WTC11 (cell line): ENCODE data around the gene TMEM131L. TPM values are rescaled to one million over a fixed set of nuclear protein-coding genes. Genes with fewer than 3 reads are reported as not detected.

Source experiments
- ATAC-seq: fragments of 200-7000 bp; cut with Tn5 transposase; 2 replicates; pipeline ENCODE4 v1.10.0; 2021; ENCODE audit warnings: mild to moderate bottlenecking, moderate library complexity
- CTCF ChIA-PET: fragments of 300-600 bp; sonication (Branson Sonifier 250); formaldehyde crosslinking; loops from one replicate; lab custom pipeline; 2021; ENCODE audit warnings: antibody characterized with exemption; lab: Charles Lee
- POLR2A ChIA-PET: fragments of 350-600 bp; sonication (Branson Sonifier 250); formaldehyde crosslinking; loops from one replicate; lab custom pipeline; 2021; ENCODE audit warnings: antibody characterized with exemption; lab: Charles Lee
- DNase-seq: peaks from one replicate; pipeline ENCODE4 v3.0.0; 2021; ENCODE audit warnings: low spot score
- H3K27ac Mint-ChIP-seq: 2 replicates; pipeline ENCODE4 v1.8.0; 2021; ENCODE audit warnings: mixed read lengths
- H3K27me3 Mint-ChIP-seq: 2 replicates; pipeline ENCODE4 v1.8.0; 2021; ENCODE audit warnings: low read depth, mild to moderate bottlenecking, moderate library complexity, mixed read lengths
- H3K36me3 Mint-ChIP-seq: 2 replicates; pipeline ENCODE4 v1.8.0; 2021; ENCODE audit warnings: mixed read lengths
- H3K4me1 Mint-ChIP-seq: 2 replicates; pipeline ENCODE4 v1.8.0; 2022; ENCODE audit warnings: mixed read lengths
- H3K4me3 Mint-ChIP-seq: 2 replicates; pipeline ENCODE4 v1.8.0; 2021; ENCODE audit warnings: mild to moderate bottlenecking, moderate library complexity, mixed read lengths
- H3K9me3 Mint-ChIP-seq: 2 replicates; pipeline ENCODE4 v1.8.0; 2021; ENCODE audit warnings: mixed read lengths
- ATF3 ChIP-seq: sonication (generic); formaldehyde crosslinking; conservative IDR thresholded peaks from 2 replicates; pipeline ENCODE4 v1.8.1; 2022; ENCODE audit warnings: mild to moderate bottlenecking, missing genetic modification reagents
- ATF6 ChIP-seq: sonication (generic); formaldehyde crosslinking; IDR thresholded peaks from 2 replicates; pipeline ENCODE4 v1.8.1; 2023; ENCODE audit warnings: mild to moderate bottlenecking, missing genetic modification reagents
- CREB1 ChIP-seq: sonication (generic); formaldehyde crosslinking; IDR thresholded peaks from 2 replicates; pipeline ENCODE4 v1.8.0; 2023; ENCODE audit warnings: mild to moderate bottlenecking, missing genetic modification reagents
- E2F4 ChIP-seq: sonication (generic); formaldehyde crosslinking; IDR thresholded peaks from 2 replicates; pipeline ENCODE4 v1.8.1; 2022; ENCODE audit warnings: low read depth, mild to moderate bottlenecking, moderate library complexity, missing genetic modification reagents, borderline replicate concordance
- ELF4 ChIP-seq: sonication (generic); formaldehyde crosslinking; IDR thresholded peaks from 2 replicates; pipeline ENCODE4 v1.8.1; 2022; ENCODE audit warnings: low read depth, mild to moderate bottlenecking, moderate library complexity, missing genetic modification reagents
- GABPB1 ChIP-seq: sonication (generic); formaldehyde crosslinking; IDR thresholded peaks from 2 replicates; pipeline ENCODE4 v1.8.1; 2023; ENCODE audit warnings: mild to moderate bottlenecking, missing genetic modification reagents
- MXD4 ChIP-seq: fragments of 250-450 bp; sonication (Bioruptor Pico); IDR thresholded peaks from 2 replicates; pipeline ENCODE4 v1.8.0; 2021; ENCODE audit warnings: mild to moderate bottlenecking, moderate library complexity, borderline replicate concordance
- NFE2L1 ChIP-seq: sonication (generic); formaldehyde crosslinking; IDR thresholded peaks from 2 replicates; pipeline ENCODE4 v1.8.1; 2023; ENCODE audit warnings: missing genetic modification reagents
- NFYB ChIP-seq: sonication (generic); formaldehyde crosslinking; conservative IDR thresholded peaks from 2 replicates; pipeline ENCODE4 v1.8.0; 2022; ENCODE audit warnings: low read depth, missing genetic modification reagents
- PRDM15 ChIP-seq: sonication (generic); formaldehyde crosslinking; IDR thresholded peaks from 2 replicates; pipeline ENCODE4 v1.8.0; 2022; ENCODE audit warnings: missing genetic modification reagents
- RORB ChIP-seq: fragments of 250-450 bp; sonication (Bioruptor Pico); IDR thresholded peaks from 2 replicates; pipeline ENCODE4 v1.9.0; 2021; ENCODE audit warnings: mild to moderate bottlenecking
- SP1 ChIP-seq: sonication (generic); formaldehyde crosslinking; conservative IDR thresholded peaks from 2 replicates; pipeline ENCODE4 v1.8.1; 2022; ENCODE audit warnings: missing genetic modification reagents
- TCF7 ChIP-seq: sonication (generic); formaldehyde crosslinking; IDR thresholded peaks from 2 replicates; pipeline ENCODE4 v1.8.0; 2022; ENCODE audit warnings: mild to moderate bottlenecking, low read depth, missing genetic modification reagents, moderate library complexity
- USF2 ChIP-seq: sonication (generic); formaldehyde crosslinking; IDR thresholded peaks from 2 replicates; pipeline ENCODE4 v1.8.1; 2023; ENCODE audit warnings: mild to moderate bottlenecking, missing genetic modification reagents, moderate library complexity
- ZBTB21 ChIP-seq: sonication (generic); formaldehyde crosslinking; IDR thresholded peaks from 2 replicates; pipeline ENCODE4 v1.8.1; 2023; ENCODE audit warnings: mild to moderate bottlenecking, missing genetic modification reagents, borderline replicate concordance
- ZMAT4 ChIP-seq: fragments of 250-450 bp; sonication (Bioruptor Pico); IDR thresholded peaks from 2 replicates; pipeline ENCODE4 v1.9.0; 2021; ENCODE audit warnings: mild to moderate bottlenecking
- ZNF512 ChIP-seq: sonication (generic); formaldehyde crosslinking; IDR thresholded peaks from 2 replicates; pipeline ENCODE4 v1.8.1; 2022; ENCODE audit warnings: missing genetic modification reagents, borderline replicate concordance
- total RNA-seq: library from RNA; stranded (reverse); gene quantifications from 3 replicates; pipeline ENCODE4 v1.2.3, GENCODE V29; 2021

Gene TMEM131L
- total RNA-seq, 1 experiment from 2014 or later = 26.7 TPM

- no peak for DNase-seq
- H3K9me3 Mint-ChIP-seq = no peaks in the 10 kb centered on the region
- H3K4me1 Mint-ChIP-seq = peaks cover 54% of the 10 kb centered on the region
- CTCF ChIA-PET = no interaction called here
- H3K27me3 Mint-ChIP-seq = no peaks in the 10 kb centered on the region
- TF ChIP-seq SP1 (CRISPR knock-in tag) = no peak
- TF ChIP-seq CREB1 (CRISPR knock-in tag) = no peak
- no peak for TF ChIP-seq RORB
- no peak for TF ChIP-seq ZBTB21 (CRISPR knock-in tag)
- no peak for TF ChIP-seq GABPB1 (CRISPR knock-in tag)
- TF ChIP-seq PRDM15 (CRISPR knock-in tag) = no peak
- TF ChIP-seq USF2 (CRISPR knock-in tag) = no peak
- TF ChIP-seq ATF3 (CRISPR knock-in tag) = no peak
- no peak for TF ChIP-seq ZNF512
- no peak for TF ChIP-seq E2F4 (CRISPR knock-in tag)
- no peak for TF ChIP-seq NFE2L1 (CRISPR knock-in tag)
- TF ChIP-seq ZMAT4 (CRISPR knock-in tag) = no peak
- TF ChIP-seq TCF7 = no peak
- TF ChIP-seq NFYB = no peak
- no peak for TF ChIP-seq ELF4 (CRISPR knock-in tag)
- TF ChIP-seq ATF6 (CRISPR knock-in tag) = no peak
- no peak for TF ChIP-seq MXD4 (CRISPR knock-in tag)
- H3K36me3 Mint-ChIP-seq = peaks cover 7% of the 10 kb centered on the region
- H3K4me3 Mint-ChIP-seq = no peak overlapping the region
- ATAC-seq = no peak
- POLR2A ChIA-PET = no interaction called here
- H3K27ac Mint-ChIP-seq = 0 out of 2 replicates have a peak overlapping the region, but pooled peaks have one; percentile 45
Measured at GRCh38 chr4:153537493-153537960, 71.4 kb downstream of the TMEM131L start.
